Skin epidermis (tissue), 12 donors: ENCODE results near the gene CREM.

Experiments used
- H3K27ac ChIP-seq, 21 experiments: fragments of 200-600 bp; sonication (generic) in 11 of 21; one replicate each; pipeline ENCODE4 v1.5.0; 2020; ENCODE audit warnings: mild to moderate bottlenecking in 3 of 21, inconsistent platforms in 2 of 21, moderate library complexity in 2 of 21
- H3K4me3 ChIP-seq, 7 experiments: fragments of 200-600 bp; sonication (generic) in 2 of 7; one replicate each; pipeline ENCODE4 v1.5.0; 2020; ENCODE audit warnings: inconsistent platforms in 2 of 7, mild to moderate bottlenecking in 2 of 7, moderate library complexity in 1 of 7

CREM gene

GRCh38 chr10:35185260-35186034 is 58.8 kb downstream of the CREM start:
- Histone ChIP-seq H3K4me3 (no peak overlapping the region), H3K27ac (peak overlapping the region in 3 of 21 experiments; percentile 4 to 60 (median 19))

DNA sequence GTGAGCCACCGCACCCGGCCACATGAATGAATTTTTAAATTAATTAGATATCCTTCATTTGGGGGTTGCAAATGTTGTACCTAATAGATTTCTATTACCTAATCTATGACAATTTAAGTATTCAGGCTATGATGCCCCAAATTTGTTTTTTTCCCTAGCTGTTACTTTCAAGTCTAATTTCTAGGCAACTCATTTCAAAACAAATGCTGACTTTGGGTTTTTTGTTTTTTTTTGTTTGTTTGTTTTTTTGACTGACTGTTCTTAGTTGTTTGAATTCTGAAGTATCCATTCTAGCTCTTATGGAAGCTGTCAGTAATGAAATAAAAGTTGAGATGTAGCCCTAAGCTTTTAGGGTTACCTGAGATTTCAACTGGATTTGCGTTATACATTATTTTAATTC is 62.3 kb downstream of the CREM start:
- no peak overlapping the region for H3K4me3 ChIP-seq
- no peak overlapping the region for H3K27ac ChIP-seq

GRCh38 chr10:35191523-35191922 is 64.9 kb downstream of the CREM start:
- no peak overlapping the region for H3K4me3 ChIP-seq
- H3K27ac ChIP-seq = peak overlapping the region in 9 of 21 experiments; percentile 21 to 75 (median 61)

- H3K27ac ChIP-seq = peak overlapping the region in 6 of 21 experiments; percentile 26 to 75 (median 54)
Observed at GRCh38 chr10:35192645-35193249, 66.1 kb downstream of the CREM start.

DNA sequence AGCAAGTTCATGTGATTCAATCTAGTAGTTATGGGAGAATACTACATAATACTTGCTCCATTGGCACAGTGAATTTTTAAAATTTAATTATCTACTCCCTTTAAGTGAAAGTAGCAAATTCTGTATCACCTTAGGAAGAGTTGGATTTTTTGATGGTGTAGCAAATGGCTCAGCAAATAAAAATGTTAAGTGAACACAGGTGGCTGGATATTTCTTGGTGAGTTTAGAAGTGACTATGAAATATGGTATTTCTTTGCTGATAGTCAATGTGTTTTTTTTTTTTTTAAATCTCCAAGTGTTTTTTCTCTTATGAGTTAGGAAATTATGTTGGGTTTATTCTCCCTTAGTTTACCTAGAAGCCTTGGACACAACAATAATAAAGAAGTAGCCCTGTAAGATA is 67.8 kb downstream of the CREM start:
- peak overlapping the region in 11 of 21 experiments; percentile 13 to 95 (median 88) for H3K27ac ChIP-seq
- no peak overlapping the region for H3K4me3 ChIP-seq

More at GRCh38 chr10:35192645-35193249, 66.1 kb downstream of the CREM start:
- H3K4me3 ChIP-seq = no peak overlapping the region

GRCh38 chr10:35194906-35195305 is 68.3 kb downstream of the CREM start:
- Histone ChIP-seq H3K27ac (peak overlapping the region in 20 of 21 experiments; percentile 64 to 95 (median 86)), H3K4me3 (peak overlapping the region in 4 of 7 experiments; percentile 26 to 38 (median 27))

GRCh38 chr10:35195361-35196306 is 69.0 kb downstream of the CREM start:
- peak overlapping the region; percentile 47 to 95 (median 86) for H3K27ac ChIP-seq
- peak overlapping the region; percentile 12 to 38 (median 27) for H3K4me3 ChIP-seq

GRCh38 chr10:35200487-35200886 is 73.8 kb downstream of the CREM start:
- Histone ChIP-seq H3K27ac (no peak overlapping the region), H3K4me3 (no peak overlapping the region)

DNA sequence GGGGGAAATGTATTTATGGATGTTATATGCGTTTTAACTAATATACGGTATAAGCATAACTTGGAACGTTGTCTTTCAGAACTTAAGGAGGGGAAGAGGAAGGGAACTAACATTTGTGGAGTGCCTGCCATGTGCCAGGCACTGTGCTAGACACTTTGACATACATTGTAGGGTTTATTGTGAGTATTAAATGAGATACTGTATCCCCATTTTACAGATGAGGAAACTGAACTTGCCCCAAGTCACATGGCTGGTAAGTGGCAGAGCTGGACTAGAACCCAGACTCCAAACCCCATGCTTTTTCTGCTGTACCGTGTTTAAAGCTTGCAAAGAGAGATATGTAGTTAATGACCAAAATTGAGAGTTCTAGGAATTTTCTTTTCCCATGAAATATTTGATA is 74.6 kb downstream of the CREM start:
- H3K4me3 ChIP-seq = no peak overlapping the region
- no peak overlapping the region for H3K27ac ChIP-seq

DNA sequence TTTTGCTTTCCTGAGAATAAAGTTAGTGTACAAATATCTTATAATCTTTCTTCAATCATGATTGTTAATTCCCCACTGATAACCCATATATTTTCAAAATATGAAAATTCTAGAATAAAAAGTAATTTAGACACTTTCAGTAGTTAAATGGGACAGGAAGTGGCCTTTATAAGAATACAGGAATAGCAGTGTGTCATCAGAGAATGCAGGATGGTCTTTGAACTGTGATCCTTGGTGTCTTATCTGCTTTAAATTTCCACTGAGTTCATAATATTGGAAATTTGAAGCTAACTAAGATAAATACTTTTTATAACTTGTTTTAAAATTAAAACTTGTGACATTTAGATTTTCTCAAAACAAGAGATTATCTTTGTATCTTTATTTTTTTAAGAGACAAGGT is 75.4 kb downstream of the CREM start:
- no peak overlapping the region for H3K27ac ChIP-seq
- H3K4me3 ChIP-seq = no peak overlapping the region

DNA sequence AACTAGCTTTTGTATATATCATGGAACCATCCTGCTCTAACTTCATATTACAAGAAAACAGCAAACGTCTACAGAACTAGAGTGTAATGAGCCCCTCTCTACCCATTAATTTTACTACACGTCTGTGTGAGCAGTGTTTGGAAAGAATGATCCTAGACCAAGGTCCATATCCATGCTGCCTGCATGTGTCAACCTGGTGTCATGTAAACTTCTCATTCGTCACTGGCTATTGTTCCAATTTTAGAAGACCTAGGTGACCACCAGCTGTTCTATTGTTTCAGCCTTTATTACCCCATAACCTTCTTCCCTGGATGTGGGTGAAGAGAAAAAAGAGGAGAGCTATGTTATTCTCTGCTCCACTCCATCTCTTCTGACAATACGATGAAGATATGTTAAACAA is 77.1 kb downstream of the CREM start:
- Histone ChIP-seq H3K27ac (no peak overlapping the region), H3K4me3 (no peak overlapping the region)

DNA sequence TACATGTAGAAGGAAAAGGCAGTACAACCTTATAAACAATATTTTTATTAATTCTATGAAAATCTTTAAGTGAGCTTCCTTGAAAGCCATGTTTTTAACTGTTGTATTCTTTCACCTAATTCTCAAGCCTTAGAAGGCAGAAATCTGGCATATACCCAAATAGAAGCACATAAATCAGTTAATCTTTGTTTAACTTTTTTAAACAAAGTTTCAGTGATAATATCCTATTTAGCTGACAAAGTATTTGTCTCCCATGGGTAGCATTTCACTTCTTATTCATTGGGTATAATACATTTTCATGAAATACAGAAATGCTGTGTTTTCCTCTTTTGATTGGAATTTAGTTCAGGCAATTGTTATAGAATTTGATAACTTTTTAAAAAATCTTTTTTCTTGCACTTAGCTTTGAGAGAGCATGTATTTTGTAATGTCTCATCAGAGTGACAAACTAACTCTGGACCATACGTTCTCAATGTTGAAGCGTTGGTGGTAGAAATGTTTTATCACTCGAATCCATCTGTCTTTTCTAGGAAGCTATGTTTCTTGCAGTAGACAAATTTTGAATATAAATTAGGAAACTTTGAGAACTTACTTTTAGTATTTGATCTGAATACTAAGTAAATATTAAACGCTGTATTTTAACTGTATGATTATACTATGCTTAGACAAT is 78.1 kb downstream of the CREM start:
- no peak overlapping the region for H3K4me3 ChIP-seq
- no peak overlapping the region for H3K27ac ChIP-seq

DNA sequence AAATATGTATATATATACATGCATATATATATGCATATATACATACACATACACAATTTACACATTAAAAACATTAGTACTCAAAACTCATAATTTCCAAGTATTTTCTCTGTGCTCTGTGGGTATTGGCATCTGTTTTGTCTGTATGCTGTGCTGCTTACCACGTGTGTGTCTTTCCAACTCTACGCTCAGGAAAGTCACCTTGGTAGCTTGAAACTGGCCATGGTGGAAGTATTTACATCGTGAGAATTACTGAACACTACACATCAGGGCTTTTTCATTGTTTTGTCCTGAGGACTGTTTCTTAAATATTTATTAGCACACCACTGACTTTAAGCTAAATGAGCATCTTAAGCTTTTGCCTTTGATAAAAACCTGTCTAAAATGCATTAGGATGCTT is 79.6 kb downstream of the CREM start:
- no peak overlapping the region for H3K4me3 ChIP-seq

GRCh38 chr10:35208536-35208935 is 81.9 kb downstream of the CREM start:
- H3K27ac ChIP-seq = peak overlapping the region in 2 of 21 experiments; percentile 35 to 73
- H3K4me3 ChIP-seq = no peak overlapping the region

More for the DNA sequence above, 79.6 kb downstream of the CREM start:
- no peak overlapping the region for H3K27ac ChIP-seq

- Histone ChIP-seq H3K4me3 (no peak overlapping the region), H3K27ac (peak overlapping the region in 2 of 21 experiments; percentile 35 to 73)
Observed at GRCh38 chr10:35208949-35209613, 82.4 kb downstream of the CREM start.

DNA sequence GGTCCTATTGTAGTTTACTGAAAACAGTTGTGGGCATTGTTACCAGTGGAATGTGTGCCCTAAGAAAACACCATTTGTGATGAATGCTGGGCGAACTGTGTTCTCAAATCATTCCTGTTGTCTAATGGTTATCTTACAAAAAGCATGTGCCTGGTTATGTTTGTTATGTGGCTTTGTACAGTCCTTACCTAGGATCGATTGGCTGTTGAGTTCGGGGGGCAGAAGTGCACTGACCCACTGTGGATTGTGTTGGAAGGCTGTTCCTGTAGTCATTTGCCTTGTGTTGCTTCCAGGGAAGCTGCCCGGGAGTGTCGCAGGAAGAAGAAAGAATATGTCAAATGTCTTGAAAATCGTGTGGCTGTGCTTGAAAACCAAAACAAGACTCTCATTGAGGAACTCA is 84.3 kb downstream of the CREM start:
- H3K4me3 ChIP-seq = no peak overlapping the region

GRCh38 chr10:35211390-35211789 is 84.7 kb downstream of the CREM start:
- no peak overlapping the region for H3K4me3 ChIP-seq
- peak overlapping the region in 6 of 21 experiments; percentile 1 to 64 (median 34) for H3K27ac ChIP-seq

More for the DNA sequence above, 84.3 kb downstream of the CREM start:
- H3K27ac ChIP-seq = peak overlapping the region in 6 of 21 experiments; percentile 1 to 64 (median 34)

- Histone ChIP-seq H3K4me3 (no peak overlapping the region), H3K27ac (peak overlapping the region in 1 of 21 experiments; percentile 58)
Observed at GRCh38 chr10:35212856-35213255, 86.2 kb downstream of the CREM start.

DNA sequence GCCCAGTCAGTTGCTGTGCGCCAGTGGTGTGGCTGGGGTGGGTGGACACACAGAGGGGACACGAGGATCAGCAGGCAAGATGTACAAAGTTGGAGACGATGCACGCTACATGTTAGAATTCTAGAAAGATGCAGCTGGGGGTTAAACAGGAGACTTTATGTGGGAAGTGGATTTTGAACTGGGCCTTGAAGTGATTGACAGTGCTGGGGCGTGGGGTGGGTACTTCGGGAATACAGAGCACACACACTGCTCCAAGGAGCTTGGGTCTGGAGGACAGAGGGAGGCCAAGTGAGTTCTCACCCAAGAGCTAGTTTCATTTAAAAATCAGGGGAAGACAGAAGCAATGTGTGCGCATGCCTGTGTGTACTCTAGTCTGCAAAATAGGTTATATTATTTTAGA is 87.1 kb downstream of the CREM start:
- H3K4me3 ChIP-seq = no peak overlapping the region
- no peak overlapping the region for H3K27ac ChIP-seq
